ENCODE data around the gene GPR137B.

Gene GPR137B

DNA sequence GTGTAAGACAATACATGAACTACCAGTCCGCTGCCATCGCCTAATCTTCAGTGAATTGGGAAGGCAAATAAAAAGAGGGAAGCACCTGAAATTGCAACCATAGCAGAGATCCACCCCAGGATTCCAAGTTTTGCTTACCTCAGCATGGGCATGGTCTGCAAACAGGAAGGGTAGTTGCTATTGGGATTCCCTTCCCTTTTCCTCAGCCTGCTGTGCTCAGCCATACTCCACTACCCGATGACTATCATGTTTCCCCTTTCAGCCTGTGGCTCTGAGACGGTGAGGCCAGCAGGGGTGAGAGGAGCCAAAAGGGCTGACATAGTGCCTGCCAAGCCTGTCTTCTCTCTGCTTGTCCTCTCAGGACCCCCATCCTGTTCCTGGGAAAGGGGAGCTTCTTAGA is 64.2 kb downstream of the GPR137B start:
- DNase-seq = no peak

DNA sequence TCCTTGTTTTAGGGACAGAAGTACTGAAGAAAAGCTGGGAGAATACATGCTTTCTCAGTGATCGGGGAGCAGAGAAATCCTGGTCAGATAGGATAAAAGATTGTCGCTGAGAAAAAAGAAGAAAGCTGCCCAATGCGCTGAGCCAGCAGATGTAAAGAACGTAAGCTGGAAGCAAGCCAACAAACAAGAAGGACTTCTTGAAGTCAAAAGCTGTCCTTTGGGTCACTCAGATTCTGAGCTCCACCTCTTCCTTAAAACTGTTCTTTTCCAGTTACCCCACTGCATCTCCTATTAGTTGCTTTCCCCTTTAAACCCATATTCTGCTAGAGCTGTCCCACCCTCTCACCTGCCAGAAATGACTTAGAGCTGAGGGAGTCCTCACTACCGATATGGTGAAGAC is 64.8 kb downstream of the GPR137B start:
- no peak for DNase-seq

DNA sequence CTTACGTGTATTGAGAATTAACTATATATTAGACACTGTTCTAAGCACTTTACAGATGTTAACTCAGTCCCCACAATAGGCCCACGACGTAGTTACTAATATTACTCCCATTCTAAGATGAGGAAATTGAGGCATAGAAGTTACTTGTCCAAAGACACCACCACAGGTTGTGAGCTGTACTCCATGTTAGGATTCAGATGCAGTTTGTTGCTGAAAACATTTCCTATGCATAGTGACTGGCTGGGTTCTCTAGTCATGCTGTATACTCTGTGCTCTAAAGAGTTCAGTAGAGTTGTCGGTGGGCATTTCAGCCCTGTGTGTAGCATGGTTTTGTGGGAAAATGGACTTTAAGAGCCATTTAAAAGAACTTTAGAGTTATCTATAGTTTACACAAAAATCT is 65.2 kb downstream of the GPR137B start:
- DNase-seq = no peak

DNA sequence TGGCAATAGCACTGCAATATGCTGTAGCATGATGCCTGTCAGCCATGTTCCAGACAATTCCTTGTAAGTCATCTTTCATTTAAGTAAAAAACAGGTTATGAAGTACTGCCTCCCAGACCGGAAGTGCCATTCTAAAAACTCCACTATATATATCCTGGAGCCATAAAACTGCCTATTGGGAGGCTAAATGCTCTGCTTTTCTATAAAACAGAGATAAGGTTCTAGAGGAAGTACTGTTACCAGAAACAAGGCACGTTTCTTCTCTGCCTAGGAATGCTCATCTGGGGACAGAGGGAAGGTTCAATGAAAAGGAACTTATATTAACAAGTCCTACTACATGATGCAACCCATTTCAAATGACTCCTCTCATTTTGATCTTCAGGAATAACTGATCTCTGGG is 66.8 kb downstream of the GPR137B start:
- DNase-seq = no peak

DNA sequence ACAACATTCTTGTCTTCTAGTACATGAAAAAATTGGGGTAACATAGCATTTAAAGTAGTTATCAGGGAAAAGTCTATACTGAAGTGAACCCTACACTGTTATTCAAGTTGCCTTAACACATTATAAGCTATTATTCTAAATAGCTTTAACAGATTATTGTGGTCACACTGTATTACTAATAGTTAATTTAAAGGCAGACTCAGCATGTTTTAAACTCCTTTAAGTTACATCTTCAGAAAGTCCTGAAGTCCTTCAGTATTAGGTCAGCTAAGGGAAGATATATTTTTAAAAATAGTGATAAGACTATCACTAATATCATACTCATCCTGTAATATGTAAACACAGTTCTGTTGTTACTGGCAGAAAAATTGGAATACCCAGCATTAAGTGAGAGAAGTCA is 67.4 kb downstream of the GPR137B start:
- DNase-seq = no peak

DNA sequence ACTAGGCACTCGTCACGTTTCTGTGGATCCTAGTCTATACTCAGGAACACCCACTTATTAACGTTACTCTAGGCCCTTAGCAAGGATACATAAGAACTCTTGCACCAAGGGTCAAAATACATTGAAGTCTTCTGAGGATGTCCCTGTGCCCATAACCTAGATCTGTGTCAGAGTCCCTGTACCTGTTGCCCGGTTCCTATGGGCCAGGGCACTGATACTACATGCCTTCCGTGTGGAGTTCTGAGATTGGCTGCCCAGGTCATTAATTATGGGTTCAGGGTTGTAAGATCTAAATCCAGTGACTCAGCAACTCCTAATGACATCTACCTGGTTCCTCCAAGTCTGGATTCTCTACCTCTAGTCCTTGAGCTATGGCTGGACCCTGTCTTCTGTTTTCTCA is 69.5 kb downstream of the GPR137B start:
- DNase-seq = no peak

DNA sequence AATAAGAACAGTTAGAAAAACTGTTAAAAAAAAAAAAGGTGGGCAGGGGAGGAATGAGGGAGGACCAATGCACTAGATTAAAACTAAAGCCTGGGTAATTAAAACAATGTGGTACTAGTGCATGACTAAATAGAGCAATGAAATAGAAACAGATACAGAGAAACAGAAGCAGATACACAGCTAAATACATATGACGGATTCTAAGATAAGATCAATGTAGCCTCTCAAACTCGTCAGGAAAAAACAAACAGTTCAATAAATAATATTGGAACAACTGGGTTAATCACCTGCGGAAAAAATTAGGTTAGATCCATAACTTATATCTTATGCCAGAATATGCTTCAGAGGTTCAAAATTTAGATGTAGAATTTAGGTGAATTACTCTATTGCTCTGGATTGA is 71.2 kb downstream of the GPR137B start:
- no peak for DNase-seq

DNA sequence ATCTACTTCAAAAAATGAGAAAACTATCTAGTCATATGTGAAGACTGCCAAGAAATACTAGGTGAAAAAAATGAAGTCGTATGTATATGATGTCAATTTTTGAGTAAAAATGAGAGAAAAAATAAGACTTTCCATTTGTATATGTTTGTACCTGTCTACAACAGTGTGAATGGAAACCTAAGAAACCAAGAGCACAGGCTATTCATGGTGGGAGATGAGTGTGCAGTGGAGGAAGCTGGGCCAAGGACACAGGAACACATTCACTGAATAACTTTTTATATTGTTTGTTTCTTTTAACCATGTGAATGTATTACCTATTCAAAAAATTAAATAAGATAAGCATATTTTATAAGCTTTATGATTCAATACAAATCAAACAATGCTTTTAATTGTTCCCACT is 72.4 kb downstream of the GPR137B start:
- DNase-seq = no peak

DNA sequence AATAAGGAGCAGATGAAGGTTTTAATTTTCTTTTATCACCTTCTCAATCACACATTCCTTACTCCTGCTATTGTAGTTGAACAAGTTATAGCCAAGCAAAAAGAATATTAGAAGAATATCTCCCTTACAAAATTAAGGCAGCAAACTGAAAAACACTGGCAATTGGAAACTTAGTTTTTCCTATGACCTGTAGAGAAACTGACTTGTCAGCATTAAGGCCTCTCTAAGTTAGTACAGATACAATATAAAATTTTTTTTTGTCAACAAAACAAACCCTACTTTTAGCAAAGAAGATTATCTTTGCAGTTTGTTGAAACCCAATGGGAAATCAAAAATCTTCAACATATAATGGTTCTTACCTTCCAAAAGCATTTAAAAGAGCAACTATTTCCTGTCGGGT is 78.1 kb downstream of the GPR137B start:
- no peak for DNase-seq

DNA sequence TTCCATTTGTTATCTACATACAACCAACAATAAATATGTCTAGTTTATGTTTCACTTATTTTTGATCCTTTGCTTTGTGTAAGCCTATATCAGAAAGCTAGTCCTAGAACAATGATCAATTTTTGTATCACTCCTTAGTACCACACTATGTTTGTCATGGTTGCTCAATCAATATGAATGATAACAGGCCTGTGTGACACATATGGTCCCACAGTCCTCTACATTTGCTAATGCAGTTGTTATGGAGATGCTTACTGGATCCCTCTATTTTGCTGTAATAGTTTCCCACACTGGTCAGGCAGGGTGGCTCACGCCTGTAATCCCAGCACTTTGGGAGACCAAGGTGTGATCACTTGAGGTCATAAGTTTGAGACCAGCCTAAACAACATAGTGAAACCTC is 80.3 kb downstream of the GPR137B start:
- no peak for DNase-seq

DNA sequence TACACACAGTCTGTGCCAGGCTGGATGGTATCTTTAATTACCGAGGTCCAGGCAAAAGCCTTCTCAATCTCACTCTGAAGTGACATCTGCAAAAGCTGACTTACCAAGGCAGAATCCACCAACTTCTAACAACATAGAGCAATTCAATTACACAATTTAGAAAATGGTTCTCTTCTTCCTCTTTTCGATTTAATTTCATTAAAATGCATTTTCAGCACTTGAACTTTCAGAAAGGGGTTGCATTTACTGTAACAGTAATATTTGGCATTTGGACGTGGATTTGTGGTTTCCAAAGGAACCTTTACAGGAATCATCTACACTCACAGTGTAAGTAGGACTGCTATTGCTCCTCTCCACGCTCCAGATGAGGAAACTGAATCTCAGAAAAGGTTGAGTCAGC is 86.1 kb downstream of the GPR137B start:
- no peak for DNase-seq

DNA sequence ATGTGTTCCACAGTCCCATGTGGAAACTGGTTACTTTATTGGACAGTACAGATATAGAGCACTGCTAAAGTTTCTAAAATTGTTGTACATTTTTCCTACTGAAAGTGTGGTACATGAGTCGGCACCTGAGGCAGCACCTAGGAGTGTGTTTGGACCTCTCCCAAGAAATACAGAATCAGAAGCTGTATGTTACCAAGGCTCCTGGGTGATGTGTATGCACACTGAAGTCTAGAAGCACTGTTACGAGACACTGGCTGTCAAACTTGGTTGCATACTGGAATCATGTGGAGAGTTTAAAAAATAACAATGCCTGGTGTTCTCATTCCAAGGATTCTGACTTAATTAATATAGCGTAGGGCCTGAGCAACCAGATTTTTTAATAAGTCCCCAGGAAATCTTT is 92.8 kb downstream of the GPR137B start:
- no peak for DNase-seq

DNA sequence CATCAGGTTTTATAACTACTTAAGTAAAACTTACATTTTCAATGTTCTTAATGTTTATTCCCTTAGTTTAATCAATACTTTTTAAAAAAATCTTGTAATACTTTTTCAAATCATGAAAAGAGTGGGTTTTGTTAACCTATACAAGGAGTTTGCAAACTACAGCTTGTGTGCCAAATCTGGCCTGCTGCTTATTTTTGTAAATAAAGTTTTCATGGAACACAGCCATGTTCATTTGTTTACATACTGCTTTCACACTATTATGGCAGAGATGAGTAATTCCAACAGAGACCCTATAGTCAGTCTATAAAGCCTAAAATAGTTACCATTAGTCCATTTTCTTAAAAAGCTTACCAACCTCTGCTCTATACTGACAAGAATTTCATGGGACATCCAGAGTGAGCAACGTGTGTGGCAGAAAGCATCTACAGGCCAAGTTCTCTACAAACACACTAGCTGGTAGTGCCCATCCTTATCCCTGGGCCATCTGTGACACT is 96.8 kb downstream of the GPR137B start:
- DNase-seq = no peak

DNA sequence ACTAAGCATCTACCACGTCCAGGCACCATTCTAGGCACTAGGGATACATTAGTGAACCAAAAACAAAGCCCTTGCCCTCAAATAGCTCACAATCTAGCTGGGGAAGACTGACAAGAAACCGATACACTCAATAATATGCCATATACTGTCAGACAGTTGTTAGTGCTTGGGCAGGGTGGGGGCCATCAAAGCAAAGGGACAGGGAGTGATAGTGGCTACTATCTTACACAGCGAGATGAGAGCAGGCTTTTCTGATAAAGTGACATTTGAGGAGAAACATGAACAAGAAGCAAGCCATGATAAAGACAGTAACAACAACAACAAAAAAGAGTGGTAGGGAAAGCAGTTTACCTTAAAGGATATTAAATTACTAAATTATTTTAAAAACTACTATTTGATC is 98.3 kb downstream of the GPR137B start:
- DNase-seq = no peak

DNA sequence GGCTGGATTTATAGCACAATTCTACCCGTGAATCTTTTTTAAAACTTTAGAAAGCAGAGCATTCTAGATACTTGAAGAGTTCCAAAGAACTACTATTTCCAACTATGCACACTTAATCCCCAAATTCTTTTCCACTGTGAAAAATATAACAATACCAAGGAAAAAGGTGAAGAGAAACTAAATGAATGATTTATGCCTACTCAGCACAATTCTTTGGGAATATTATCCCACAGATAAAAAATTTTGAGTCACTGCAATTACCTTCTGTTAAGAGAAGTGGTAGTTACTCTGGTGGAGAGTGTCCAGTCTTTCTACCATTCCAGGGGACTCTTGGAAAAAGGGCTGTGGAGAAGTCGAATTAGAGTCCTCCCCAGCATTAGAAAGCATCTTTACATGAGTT is 100.2 kb downstream of the GPR137B start:
- DNase-seq = no peak

DNA sequence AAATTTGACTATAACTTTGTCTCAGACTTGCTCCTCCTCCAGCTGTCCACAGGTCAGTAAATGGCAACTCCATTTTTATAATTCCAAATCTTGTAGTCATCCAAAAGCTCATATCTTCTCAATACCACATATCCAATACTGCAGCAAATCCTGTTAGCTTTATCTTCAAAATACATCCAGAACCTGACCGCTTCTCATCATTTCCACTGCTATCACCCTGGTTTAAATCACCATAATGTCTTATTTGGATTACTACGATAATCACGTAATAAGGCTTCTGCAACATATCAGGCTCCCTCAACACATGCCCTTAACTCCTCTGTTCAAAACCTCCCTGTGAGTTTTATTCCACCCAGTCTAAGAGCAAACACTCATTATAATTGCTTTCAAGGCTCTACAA is 104.9 kb downstream of the GPR137B start:
- no peak for DNase-seq

DNA sequence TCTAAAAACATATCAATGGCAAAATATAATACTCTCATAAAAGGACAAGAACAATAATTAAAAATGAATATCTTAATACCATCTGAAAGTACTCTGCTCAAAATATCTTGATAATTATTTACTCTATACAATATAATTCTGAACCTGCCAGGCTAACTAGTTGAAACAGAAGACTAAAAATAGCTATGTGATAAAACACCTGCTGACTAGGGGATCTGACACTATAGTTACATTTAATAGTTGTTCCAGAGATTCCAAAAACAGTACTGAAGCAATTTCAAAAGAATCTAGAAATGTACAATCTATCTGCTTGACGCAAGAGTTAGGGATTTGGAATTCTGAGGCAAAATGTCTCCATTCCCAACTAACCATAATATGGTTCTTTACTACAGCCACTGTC is 109.2 kb downstream of the GPR137B start:
- no peak for DNase-seq

DNA sequence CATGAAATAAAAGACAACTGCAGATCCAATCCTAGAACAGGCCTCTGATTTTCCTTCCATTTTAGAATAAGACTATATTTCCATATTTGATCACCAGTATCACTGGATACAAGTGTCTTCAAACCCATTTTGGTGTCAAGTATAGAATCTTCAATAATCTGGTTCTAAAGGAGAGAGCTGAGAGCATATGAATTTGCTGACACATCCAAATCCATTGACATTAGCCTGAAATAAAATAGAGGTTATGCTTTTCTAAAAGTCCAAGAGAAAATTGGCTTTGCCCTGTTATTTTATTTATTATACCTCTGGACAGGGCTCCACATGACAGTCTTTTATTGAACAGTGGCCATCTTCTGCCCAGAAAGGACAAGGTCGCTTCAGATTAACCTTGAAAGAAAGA is 110.8 kb downstream of the GPR137B start:
- DNase-seq = no peak

DNA sequence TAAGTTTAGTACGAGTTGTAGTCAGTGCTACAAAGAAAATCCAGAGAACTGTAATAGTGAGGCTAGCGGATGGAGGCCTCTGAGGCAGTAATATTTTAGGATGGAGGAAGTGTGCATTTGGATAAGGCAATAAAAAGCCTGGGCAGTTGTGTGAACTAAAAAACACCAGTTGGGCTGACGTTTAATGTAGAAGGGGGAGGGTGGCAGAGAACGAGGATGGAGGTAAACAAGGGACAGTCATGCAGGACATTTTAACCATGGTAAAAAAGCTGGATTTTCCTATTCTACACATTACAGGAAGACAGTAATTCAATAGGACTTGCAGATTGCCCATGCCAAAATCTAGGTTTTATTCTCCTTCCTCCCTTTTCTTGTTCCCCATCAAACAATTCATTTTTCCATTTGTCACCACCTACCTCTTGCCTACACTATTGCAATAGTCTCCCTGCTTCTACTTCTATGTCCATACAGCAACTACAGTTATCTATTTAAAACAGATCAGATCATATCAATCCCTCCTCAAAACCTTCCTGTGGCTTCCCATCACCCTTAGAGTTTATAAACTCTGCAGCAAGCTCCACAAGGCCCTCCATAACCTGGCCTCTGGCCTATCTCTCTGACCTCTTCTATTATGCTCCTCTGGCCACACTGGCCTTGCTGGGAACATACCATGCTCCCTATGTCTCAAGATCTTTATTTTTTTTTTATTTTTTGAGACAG is 111.7 kb downstream of the GPR137B start:
- no peak for DNase-seq

DNA sequence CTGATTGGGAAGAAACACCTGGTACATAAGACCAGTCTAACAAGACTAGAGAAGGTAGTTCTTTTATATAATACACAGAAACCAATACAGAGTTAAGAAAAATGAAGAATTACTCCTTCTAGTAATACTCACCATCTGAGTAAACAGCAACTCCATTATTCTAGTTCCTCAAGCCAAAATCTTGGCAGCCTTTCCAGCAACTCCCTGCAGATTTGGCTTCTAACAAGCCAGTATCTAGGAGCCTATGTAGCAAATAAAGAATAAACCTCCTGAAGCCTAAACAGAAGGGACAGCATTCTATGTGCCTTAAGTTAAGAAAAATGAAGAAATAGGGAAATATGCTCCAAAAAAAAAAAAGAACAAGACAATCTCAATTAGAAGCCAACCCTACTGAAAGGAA is 114.9 kb downstream of the GPR137B start:
- DNase-seq = no peak

DNA sequence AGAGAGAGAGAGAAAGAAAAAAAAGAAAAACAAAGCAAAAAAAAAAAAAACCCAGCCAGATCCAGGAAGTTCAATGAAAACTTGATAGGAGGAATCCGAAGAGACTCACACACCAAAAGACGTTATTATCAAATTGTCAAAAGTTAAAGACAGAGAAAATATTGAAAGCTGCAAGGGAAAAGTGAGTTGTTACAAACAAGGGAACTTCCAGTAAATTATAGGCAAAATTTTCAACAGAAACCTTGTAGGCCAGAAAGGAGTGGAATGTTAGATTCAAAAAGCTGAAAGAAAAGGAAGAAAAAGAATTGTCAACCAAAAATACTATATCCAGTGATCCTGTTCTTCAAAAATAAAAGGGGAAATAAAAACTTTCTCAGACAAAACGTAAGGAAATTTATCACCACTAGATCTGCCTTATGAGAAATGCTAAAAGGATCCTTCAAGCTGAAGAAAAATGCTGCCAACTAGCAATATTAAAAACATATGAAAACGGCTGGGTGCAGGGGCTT is 115.8 kb downstream of the GPR137B start:
- DNase-seq = no peak
